Right atrium auricular region (tissue), 2 donors: Measurements from ENCODE around the gene LRP1B. TPM values are rescaled to one million over a fixed set of nuclear protein-coding genes. Genes with fewer than 3 reads are reported as not detected.

Source experiments
- DNase-seq: peaks from one replicate; pipeline ENCODE4 v3.0.0-alpha.2; 2019; ENCODE audit warnings: low spot score
- H3K27ac ChIP-seq, 2 donors: fragments of 200-600 bp; sonication (generic); 1 replicate in 1 of 2; 2 replicates in 1 of 2; pipeline ENCODE4 v1.5.1; 2016 to 2019
- H3K27me3 ChIP-seq, 2 donors: fragments of 200-600 bp; sonication (generic); one replicate each; pipeline versions ENCODE4 v1.5.1 to v1.6.0; 2017 to 2019
- H3K36me3 ChIP-seq: fragments of 200-600 bp; sonication (generic); one replicate; pipeline ENCODE4 v1.5.1; 2016
- H3K4me1 ChIP-seq, 2 donors: fragments of 200-600 bp; sonication (generic); one replicate each; pipeline versions ENCODE4 v1.5.1 to v1.6.0; 2017 to 2019
- H3K4me3 ChIP-seq, 2 donors: fragments of 200-600 bp; sonication (generic); 1 replicate in 1 of 2; 2 replicates in 1 of 2; pipeline ENCODE4 v1.5.1; 2017 to 2019; ENCODE audit warnings: mild to moderate bottlenecking in 1 of 2, moderate library complexity in 1 of 2
- H3K9me3 ChIP-seq, 2 donors: fragments of 200-600 bp; sonication (generic); one replicate each; pipeline ENCODE4 v1.5.1; 2019
- total RNA-seq, 2 donors: library from RNA; depleted of rRNA; stranded (reverse); fragments of >200 nt; gene quantifications; one replicate each; pipeline ENCODE4 v1.1.0, GENCODE V29; 2016
- TF ChIP-seq, protein P1 (sequence below), 2 donors: fragments of 200-600 bp; sonication (generic); IDR thresholded peaks; one replicate each; pipeline ENCODE4 v1.5.1; 2019; ENCODE audit warnings: antibody characterized with exemption in 2 of 2

LRP1B gene
- total RNA-seq, 2 donors from 2014 or later: 0.44 to 0.47 TPM

DNA sequence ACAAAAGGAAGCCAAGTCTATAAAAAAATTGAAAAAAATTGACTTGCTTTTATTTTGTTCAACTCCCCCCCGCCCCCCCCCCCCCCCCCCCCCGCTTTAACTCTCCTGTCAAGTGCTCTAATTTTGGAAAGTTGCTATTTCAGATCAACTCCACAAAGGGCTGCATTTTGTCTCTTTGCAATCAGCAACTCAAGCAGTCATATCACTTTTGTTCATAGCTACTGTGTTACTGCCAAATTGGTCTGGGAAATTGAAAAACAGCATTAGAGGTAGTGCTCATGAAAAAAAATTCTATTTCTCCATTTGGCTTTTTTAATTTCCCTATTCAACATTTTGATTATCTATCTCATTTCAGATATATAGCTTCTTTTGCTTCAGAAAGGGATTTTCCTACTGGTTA is 531.8 kb downstream of the LRP1B start:
- Histone ChIP-seq H3K4me1 (no peaks in the 10 kb centered on the region), H3K27me3 (no peaks in the 10 kb centered on the region), H3K36me3 (no peaks in the 10 kb centered on the region), H3K4me3 (no peak overlapping the region), H3K9me3 (peaks cover 0 to 5% of the 10 kb centered on the region in 2 donors), H3K27ac (no peak overlapping the region)
- DNase-seq: no peak
- TF ChIP-seq, protein P1, sequence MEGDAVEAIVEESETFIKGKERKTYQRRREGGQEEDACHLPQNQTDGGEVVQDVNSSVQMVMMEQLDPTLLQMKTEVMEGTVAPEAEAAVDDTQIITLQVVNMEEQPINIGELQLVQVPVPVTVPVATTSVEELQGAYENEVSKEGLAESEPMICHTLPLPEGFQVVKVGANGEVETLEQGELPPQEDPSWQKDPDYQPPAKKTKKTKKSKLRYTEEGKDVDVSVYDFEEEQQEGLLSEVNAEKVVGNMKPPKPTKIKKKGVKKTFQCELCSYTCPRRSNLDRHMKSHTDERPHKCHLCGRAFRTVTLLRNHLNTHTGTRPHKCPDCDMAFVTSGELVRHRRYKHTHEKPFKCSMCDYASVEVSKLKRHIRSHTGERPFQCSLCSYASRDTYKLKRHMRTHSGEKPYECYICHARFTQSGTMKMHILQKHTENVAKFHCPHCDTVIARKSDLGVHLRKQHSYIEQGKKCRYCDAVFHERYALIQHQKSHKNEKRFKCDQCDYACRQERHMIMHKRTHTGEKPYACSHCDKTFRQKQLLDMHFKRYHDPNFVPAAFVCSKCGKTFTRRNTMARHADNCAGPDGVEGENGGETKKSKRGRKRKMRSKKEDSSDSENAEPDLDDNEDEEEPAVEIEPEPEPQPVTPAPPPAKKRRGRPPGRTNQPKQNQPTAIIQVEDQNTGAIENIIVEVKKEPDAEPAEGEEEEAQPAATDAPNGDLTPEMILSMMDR (IDR thresholded peaks at IDR 0.05): no peak

DNA sequence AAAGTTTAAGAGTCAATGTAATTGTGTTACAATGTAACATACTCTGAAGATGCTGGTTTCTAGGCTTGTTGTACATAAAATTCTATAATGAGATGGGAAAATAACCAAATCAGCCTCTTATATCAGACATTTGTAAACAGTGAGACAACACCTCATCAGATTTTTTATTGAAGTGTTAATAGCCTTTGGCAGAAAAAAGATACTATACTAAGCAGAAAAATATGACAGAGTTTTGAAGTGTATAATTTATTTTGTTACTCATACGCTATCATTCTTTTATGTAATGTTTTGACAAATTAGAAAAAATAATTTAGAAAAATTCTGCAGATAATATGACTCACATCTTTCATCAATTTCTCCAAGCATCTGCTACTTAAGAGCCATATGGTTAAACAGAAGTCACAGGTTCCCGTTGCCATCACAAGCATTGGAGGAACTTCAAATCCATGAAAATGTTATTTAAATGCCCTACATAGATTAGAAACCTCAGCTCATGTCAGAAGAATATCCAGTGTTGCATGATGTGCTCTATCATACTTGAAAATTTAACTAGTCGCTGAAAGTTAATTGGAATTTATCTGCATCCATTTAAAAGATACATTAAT is 535.4 kb downstream of the LRP1B start:
- Histone ChIP-seq H3K27me3 (no peaks in the 10 kb centered on the region), H3K4me1 (no peaks in the 10 kb centered on the region), H3K9me3 (peaks cover 0 to 9% of the 10 kb centered on the region in 2 donors), H3K27ac (no peak overlapping the region), H3K36me3 (no peaks in the 10 kb centered on the region), H3K4me3 (no peak overlapping the region)
- no peak for DNase-seq
- TF ChIP-seq, protein P1 (IDR thresholded peaks at IDR 0.05): no peak

DNA sequence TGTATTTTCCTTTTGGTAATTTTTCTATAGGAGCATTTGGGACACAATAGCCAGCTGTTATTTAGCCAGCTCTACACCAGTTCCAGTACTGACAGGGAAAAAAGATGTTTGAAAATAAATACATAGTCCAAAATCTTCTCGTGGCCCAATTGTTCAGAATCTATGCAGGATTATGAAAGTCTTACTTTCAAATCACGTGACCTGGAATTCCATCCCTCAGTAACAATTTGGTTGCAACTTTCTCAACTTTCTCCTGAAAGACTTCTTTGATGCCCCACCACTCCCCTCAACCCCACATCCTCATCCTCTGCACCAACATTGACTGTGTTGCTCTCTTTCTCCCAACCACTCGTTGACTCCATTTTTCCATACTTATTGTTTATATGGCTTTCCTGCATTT is 539.0 kb downstream of the LRP1B start:
- DNase-seq: no peak
- H3K27ac ChIP-seq: no peak overlapping the region
- TF ChIP-seq, protein P1 (IDR thresholded peaks at IDR 0.05): no peak
- H3K4me3 ChIP-seq: no peak overlapping the region
- H3K9me3 ChIP-seq: peaks cover 0 to 9% of the 10 kb centered on the region in 2 donors
- no peaks in the 10 kb centered on the region for H3K4me1 ChIP-seq
- no peaks in the 10 kb centered on the region for H3K27me3 ChIP-seq
- H3K36me3 ChIP-seq: no peaks in the 10 kb centered on the region

DNA sequence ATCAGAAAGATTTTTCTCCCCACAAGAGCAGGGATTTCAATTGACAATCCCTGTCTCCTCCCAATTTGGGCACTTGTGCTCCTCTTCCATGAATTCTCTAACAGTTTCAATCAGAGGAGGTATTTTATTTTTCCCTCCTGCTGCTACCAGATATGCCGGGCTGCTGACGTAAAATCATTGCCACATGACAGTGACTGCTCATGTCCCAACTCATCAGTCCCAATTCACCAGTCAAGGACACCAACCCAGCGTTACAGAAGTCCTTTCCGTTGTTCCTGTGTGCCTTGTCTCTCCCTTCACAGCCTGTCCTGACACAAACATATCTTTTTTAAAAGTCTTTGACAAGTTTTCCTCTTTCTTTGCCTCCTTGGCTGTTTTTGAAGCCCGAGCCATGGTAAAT is 540.2 kb downstream of the LRP1B start:
- Histone ChIP-seq H3K4me3 (no peak overlapping the region), H3K27me3 (no peaks in the 10 kb centered on the region), H3K9me3 (peaks cover 0 to 9% of the 10 kb centered on the region in 2 donors), H3K36me3 (no peaks in the 10 kb centered on the region), H3K27ac (no peak overlapping the region), H3K4me1 (no peaks in the 10 kb centered on the region)
- DNase-seq: no peak
- TF ChIP-seq, protein P1 (IDR thresholded peaks at IDR 0.05): no peak

DNA sequence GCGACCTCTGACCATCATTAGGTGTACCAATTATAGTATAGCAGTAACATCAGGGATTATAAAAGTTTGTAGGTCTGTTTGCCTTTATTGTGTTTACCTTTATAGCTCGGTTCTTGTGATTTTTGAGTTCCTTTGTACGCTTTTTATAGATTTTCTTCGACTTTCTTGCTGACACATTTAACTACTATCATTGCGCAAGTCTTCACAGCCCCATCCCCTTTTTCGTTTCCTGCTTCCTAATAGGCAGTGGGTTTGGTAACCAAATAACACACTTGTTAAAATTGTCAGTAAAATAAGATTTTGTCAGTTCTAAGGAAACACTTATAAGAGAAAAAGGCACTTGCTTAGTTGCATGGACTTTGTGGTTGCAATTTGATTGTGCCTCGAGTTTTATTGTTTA is 541.5 kb downstream of the LRP1B start:
- no peak overlapping the region for H3K27ac ChIP-seq
- no peaks in the 10 kb centered on the region for H3K27me3 ChIP-seq
- peaks cover 0 to 7% of the 10 kb centered on the region in 2 donors for H3K9me3 ChIP-seq
- DNase-seq: no peak
- no peaks in the 10 kb centered on the region for H3K4me1 ChIP-seq
- H3K4me3 ChIP-seq: no peak overlapping the region
- TF ChIP-seq, protein P1 (IDR thresholded peaks at IDR 0.05): no peak
- H3K36me3 ChIP-seq: no peaks in the 10 kb centered on the region

DNA sequence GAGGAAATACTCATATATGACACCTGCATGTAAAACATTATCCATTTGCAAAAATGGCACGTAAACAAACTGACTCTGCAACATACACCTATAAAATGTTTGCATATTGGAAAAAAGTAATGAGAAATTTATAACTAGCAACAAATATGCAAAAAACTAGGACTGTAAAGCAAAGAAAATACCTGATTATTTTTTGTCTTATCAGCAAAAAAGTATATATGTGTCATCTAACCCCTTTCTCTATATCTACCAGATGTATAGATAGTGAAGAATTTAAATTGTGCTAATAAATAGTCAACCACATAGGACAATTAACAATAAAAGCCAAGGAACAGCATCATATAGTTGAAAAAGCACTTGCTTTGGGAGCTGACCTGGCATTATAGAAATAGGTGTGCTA is 543.8 kb downstream of the LRP1B start:
- Histone ChIP-seq H3K4me3 (no peak overlapping the region), H3K27ac (no peak overlapping the region), H3K4me1 (no peaks in the 10 kb centered on the region), H3K36me3 (no peaks in the 10 kb centered on the region), H3K9me3 (no peaks in the 10 kb centered on the region), H3K27me3 (no peaks in the 10 kb centered on the region)
- TF ChIP-seq, protein P1 (IDR thresholded peaks at IDR 0.05): no peak
- no peak for DNase-seq
